Skin epidermis (tissue), 12 donors: Measurements from ENCODE around the gene TDRD12.

Source experiments
- H3K27ac ChIP-seq, 21 experiments: fragments of 200-600 bp; sonication (generic) in 11 of 21; one replicate each; pipeline ENCODE4 v1.5.0; 2020; ENCODE audit warnings: mild to moderate bottlenecking in 3 of 21, inconsistent platforms in 2 of 21, moderate library complexity in 2 of 21
- H3K4me3 ChIP-seq, 7 experiments: fragments of 200-600 bp; sonication (generic) in 2 of 7; one replicate each; pipeline ENCODE4 v1.5.0; 2020; ENCODE audit warnings: inconsistent platforms in 2 of 7, mild to moderate bottlenecking in 2 of 7, moderate library complexity in 1 of 7

Gene TDRD12, protein sequence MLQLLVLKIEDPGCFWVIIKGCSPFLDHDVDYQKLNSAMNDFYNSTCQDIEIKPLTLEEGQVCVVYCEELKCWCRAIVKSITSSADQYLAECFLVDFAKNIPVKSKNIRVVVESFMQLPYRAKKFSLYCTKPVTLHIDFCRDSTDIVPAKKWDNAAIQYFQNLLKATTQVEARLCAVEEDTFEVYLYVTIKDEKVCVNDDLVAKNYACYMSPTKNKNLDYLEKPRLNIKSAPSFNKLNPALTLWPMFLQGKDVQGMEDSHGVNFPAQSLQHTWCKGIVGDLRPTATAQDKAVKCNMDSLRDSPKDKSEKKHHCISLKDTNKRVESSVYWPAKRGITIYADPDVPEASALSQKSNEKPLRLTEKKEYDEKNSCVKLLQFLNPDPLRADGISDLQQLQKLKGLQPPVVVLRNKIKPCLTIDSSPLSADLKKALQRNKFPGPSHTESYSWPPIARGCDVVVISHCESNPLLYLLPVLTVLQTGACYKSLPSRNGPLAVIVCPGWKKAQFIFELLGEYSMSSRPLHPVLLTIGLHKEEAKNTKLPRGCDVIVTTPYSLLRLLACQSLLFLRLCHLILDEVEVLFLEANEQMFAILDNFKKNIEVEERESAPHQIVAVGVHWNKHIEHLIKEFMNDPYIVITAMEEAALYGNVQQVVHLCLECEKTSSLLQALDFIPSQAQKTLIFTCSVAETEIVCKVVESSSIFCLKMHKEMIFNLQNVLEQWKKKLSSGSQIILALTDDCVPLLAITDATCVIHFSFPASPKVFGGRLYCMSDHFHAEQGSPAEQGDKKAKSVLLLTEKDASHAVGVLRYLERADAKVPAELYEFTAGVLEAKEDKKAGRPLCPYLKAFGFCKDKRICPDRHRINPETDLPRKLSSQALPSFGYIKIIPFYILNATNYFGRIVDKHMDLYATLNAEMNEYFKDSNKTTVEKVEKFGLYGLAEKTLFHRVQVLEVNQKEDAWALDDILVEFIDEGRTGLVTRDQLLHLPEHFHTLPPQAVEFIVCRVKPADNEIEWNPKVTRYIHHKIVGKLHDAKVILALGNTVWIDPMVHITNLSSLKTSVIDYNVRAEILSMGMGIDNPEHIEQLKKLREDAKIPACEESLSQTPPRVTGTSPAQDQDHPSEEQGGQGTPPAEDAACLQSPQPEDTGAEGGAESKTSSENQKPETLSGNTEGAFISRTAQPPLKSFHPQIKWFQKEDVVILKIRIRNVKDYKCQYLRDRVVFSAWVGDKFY (N-terminal part only)

DNA sequence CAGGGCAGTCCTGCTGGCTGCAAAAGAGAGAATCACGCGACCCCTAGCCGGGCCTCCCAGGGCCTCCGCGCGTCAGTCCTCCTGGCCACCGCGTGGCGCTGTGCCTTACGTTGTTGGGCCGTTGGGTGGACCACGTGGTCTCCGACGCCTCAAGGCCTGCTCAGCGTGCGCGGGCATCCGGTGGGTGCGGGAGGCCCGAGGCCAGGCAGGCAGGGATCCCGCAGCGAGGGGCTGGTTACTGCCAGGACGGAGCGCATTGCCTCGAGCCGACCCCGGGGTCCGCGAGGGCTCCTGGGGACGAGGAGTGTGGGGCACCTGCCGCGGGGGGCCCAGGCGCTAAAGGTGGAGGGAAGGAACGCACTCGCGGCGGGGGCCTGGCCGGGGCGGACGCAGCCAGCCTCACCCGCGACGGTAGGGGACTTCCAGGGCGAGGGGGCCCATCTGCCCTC, at the start of gene TDRD12:
Gene TDRD12 (plus strand): TSS at position 157 of the 449 bp plus-strand sequence. CDS start 306 bp downstream, outside the sequence.
- Histone ChIP-seq H3K27ac (peak within 1 kb of the TSS in 2 of 21 experiments; percentile 43 to 46), H3K4me3 (no peak within 1 kb of the TSS)

DNA sequence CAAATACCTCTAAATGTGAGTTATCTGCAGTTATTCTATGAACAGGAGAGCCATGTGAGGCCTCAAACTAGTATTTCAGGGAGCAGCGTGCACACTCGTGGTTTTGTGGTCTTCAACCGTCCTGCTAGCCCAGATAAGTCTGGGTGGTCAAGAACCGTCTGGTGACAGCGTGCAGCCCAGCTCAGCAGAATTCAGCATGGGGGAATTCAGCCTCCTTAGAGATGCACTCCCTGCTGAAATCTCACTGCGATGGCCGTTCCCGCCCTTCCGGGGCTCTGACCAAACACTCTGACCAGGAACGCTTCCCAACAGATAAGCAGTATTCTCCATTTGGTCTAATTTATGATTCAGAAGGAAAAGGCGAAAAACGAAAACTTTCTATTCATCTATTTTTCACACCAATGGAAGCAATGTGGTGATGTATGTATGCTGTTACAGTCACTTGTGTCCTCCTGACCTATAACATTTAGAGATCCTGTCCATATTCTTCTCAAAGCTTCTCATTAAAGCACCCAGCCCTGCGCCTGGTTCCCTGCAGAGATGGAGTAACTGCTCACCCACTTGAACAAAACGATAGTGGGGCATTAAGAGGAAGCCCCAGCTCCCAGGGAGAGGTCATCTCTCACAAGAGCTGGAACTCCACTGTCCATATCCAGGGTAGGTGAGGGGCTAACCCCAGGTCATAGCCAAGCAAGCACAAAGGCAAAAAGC, 47.5 kb upstream of the TDRD12 start:
- Histone ChIP-seq H3K27ac (no peak overlapping the region), H3K4me3 (no peak overlapping the region)

DNA sequence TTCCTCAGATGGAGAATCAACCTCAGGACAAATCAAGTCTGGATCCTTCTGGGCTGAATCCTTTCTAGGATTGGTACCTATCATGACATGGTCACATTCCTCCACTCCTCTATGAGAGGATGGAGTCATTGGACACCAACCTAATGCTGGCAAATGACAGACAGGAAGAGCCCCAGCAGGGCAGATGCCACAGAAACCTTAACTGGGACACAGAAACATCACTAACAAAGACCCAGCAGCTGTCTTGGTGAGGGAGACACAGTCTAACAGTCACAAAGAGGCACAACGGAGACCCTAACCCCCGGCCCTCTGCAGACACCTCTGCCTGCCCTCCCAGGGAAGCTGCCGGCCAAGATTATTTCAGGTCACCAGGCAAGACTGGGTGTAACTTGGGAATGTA, 46.7 kb upstream of the TDRD12 start:
- Histone ChIP-seq H3K27ac (no peak overlapping the region), H3K4me3 (no peak overlapping the region)

DNA sequence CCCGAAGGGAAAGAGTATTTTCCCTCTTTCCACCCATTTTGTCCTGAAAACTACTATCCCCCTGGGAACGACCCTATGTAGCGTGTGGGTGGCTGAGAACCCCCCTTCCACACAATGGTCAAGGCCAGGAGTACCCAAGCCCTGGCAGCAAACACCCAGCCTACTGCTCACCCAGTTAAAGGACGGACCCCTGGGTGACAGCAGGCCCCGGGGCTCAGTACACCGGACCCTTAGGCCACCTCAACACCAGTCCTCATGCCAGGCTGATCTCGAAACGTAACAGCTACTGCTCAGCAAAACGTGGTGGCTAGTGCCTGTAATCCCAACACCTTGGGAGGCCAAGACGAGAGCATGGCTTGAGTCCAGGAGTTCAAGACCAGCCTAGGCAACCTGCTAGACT, 46.0 kb upstream of the TDRD12 start:
- H3K27ac ChIP-seq, result no peak overlapping the region
- H3K4me3 ChIP-seq, result peak overlapping the region in 1 of 7 experiments; percentile 100

- peak overlapping the region; percentile 62 to 100 (median 99) for H3K4me3 ChIP-seq
- H3K27ac ChIP-seq, result peak overlapping the region in 20 of 21 experiments; percentile 49 to 86 (median 80)
These were observed 45.2 kb upstream of the TDRD12 start for GRCh38 chr19:32674153-32674930.

DNA sequence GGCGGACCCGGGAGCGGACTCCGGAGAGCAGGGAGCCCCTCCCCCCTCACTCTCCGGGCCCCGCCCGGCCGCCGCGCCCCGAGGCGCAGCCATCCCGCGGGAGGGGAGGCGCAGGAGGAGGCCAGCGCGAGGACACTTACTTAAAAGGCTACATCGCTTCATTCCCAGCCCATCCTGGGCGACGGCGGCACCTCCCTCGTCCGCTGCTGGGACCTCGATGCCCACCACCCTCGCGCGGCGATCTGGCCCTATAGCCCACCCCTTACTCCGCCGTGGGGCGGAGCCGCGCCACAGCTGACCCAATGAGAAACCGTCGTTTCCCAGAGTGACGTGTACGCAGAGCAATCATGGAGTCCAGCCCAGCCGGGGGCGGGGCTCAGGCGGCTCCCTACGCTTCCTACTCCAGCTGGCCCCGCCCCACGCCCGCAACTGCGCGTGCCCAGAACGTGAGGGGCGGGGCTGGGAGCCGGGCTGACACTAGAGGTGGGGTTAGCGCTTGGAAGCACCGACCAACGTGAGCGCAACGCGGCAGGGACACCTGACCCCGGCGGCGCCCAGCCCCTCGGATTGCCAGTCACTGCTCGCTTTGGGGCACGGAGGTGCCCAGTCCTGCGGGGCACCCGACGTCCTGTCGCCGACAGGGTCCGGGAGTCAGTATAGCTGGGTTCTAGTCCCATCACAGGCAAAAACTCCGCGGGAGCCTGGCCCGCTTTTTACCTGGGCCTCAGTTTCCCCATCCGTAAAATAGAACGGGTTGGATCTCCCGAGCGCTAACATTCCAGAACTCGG, 44.4 kb upstream of the TDRD12 start, which contains the start of gene ANKRD27:
Gene ANKRD27 (minus strand): TSS at position 250 of the 789 bp plus-strand sequence. CDS start 16,165 bp downstream, outside the sequence.
- peak within 1 kb of the TSS; percentile 62 to 100 (median 99) for H3K4me3 ChIP-seq
- peak within 1 kb of the TSS in 20 of 21 experiments; percentile 49 to 86 (median 80) for H3K27ac ChIP-seq

DNA sequence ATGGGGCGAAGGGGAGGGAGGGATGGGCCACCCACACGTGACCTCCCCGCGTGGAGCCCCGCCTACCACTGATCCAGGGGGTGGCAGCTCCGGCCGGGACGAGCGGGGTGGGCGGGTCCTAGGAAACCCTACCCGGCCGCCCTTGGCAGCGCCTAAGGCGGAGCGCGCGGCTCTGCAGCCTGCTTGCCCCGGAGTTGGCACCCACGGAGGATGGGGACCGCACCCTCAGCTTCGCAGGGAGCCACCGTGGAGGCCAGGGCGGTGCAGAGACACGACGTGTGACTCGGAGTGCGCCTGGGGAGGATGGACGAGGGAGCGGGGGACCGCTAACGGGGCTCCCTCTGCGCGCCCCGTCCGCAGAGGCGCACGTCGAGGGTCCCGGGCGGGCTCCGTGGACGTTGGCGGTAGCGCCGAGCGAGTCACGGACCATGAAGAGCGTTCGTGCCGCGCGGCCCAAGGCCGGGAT, 43.8 kb upstream of the TDRD12 start, which contains the start of gene RGS9BP:
Gene RGS9BP (plus strand): TSS at position 129 of the 466 bp plus-strand sequence. CDS start 416 bp downstream, outside the sequence.
- Histone ChIP-seq H3K27ac (peak within 1 kb of the TSS in 20 of 21 experiments; percentile 49 to 86 (median 80)), H3K4me3 (peak within 1 kb of the TSS; percentile 62 to 100 (median 99))

- peak overlapping the region in 1 of 21 experiments; percentile 86 for H3K27ac ChIP-seq
- H3K4me3 ChIP-seq, result peak overlapping the region; percentile 62 to 100 (median 99)
These were observed 43.2 kb upstream of the TDRD12 start for GRCh38 chr19:32676186-32676894.

DNA sequence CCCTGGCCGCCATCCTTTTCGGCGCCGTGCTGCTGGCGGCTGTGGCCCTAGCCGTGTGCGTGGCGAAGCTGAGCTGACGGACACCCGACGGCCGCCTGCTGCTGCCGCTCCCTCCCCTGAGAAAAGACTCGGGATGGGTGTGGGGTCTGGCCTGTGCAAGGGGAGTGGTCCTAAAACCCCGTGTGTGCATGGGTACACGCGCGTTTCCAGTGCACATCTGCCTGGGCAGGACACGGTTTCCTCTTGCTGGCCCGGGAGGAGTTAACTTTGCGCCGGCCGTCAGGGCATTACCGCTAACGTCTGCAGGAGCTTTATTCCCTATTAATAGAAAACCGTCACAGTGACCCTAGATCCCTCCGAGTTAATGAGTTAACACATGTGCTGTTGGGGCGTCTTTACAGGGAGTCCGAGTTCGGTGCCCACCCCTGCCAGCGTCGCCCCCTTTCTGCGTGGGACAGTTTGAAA, 42.6 kb upstream of the TDRD12 start:
- Histone ChIP-seq H3K4me3 (peak overlapping the region in 3 of 7 experiments; percentile 62 to 100 (median 99)), H3K27ac (no peak overlapping the region)

DNA sequence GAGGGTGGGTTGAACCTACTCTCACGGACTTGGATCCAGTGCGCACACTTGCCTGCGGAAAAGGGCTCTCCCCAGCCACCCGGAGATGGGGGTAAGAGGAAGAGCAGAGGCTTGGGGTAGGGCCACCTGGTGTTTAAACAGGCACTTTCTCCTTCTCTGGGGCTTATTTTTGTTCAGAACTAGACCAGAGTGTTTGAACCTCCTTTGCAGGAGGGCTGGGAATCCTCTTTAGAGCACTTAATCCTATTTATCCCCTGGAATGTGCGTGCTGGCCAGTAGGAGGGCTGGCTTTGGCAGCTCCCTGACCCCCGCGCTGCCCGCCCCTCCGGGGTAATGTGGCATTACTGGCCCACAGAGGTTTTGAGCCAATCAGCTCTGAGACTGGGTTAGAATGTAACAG, 41.9 kb upstream of the TDRD12 start:
- Histone ChIP-seq H3K27ac (no peak overlapping the region), H3K4me3 (no peak overlapping the region)

DNA sequence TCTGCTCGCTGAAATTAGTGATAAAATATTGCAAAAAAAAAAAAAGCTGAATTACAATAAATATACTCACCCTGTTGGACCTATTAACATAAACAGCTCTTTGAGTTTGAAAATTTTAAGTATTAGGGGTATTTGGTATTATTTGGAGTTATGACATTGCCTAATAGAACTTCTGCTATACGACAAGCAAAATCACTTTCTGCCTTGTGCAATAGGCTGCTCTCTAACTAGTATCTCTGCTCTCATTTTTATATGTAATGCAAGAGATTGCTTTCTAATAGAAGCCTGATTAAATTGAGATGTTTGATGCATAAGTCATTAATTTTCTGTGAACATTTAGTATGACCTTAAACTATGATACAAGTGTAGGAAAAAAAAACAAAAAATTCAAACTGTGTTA, 38.6 kb upstream of the TDRD12 start:
- Histone ChIP-seq H3K4me3 (no peak overlapping the region), H3K27ac (no peak overlapping the region)

DNA sequence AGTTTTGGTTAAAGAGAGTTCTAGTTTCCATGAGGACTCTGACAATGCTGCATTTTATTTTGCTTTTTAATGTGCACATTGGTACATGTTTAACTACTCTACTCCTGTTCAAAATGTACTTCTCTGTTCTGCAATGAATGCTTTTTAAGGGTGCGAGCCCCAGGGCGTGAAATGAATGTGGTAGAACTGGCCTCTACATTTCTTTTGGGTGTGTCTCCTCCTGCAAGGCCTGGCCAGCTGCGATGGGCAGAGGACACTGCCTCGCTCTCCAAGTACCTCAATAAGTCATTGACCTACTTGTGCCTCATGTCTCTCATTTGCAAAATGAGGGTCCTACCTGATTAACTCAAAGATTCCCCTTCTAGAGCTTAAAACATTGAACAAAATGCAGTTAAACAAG, 37.2 kb upstream of the TDRD12 start:
- Histone ChIP-seq H3K27ac (no peak overlapping the region), H3K4me3 (no peak overlapping the region)

GRCh38 chr19:32686847-32687475, 32.6 kb upstream of the TDRD12 start:
- Histone ChIP-seq H3K4me3 (no peak overlapping the region), H3K27ac (no peak overlapping the region)

DNA sequence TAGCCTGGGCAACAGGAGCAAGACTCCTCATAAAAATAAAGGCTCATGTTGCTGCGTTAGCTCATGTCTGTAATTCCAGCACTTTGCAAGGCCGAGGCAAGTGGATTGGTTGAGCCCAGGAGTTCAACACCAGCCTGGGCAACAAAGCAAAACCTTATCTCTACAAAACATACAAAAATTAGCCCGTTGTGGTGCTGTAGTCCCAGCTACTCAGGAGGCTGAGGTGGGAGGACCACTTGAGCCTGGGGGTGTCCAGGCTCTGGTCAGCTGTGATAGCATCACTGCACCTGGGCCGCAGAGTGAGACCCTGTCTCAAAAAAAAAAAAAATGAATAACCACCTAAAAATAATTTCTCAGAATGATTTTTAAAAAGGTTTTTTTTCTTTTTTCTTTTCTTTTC, 31.9 kb upstream of the TDRD12 start:
- H3K27ac ChIP-seq, result no peak overlapping the region
- no peak overlapping the region for H3K4me3 ChIP-seq

- H3K27ac ChIP-seq, result no peak overlapping the region
- no peak overlapping the region for H3K4me3 ChIP-seq
These were observed 31.3 kb upstream of the TDRD12 start for GRCh38 chr19:32688311-32688710.
